GM20000 (cell line): ENCODE results near the gene FAM32A.

Experiments
- DNase-seq: peaks from one replicate; pipeline ENCODE4 v3.0.0; 2012; ENCODE audit warnings: low spot score
- CTCF ChIP-seq: IDR thresholded peaks from 2 replicates; pipeline ENCODE4 v1.5.1; 2012; ENCODE audit warnings: mild to moderate bottlenecking, control low read depth; ENCODE audit errors: extremely low read depth, missing control alignments

The FAM32A gene

GRCh38 chr19:16203256-16204004, 18.2 kb downstream of the FAM32A start:
- TF ChIP-seq CTCF, result no peak
- no peak for DNase-seq

GRCh38 chr19:16204005-16204294, 18.7 kb downstream of the FAM32A start:
- no peak for TF ChIP-seq CTCF

GRCh38 chr19:16205205-16206045, 20.2 kb downstream of the FAM32A start:
- DNase-seq, result no peak
- TF ChIP-seq CTCF, result no peak

More at GRCh38 chr19:16204005-16204294, 18.7 kb downstream of the FAM32A start:
- DNase-seq, result no peak

- no peak for DNase-seq
- no peak for TF ChIP-seq CTCF
Observed at GRCh38 chr19:16206046-16206605, 20.9 kb downstream of the FAM32A start.

- no peak for TF ChIP-seq CTCF
- no peak for DNase-seq
Observed at GRCh38 chr19:16206637-16207036, 21.4 kb downstream of the FAM32A start.

- no peak for TF ChIP-seq CTCF
- no peak for DNase-seq
Observed at GRCh38 chr19:16207063-16207462, 21.9 kb downstream of the FAM32A start.

GRCh38 chr19:16207490-16208025, 22.3 kb downstream of the FAM32A start:
- no peak for DNase-seq
- TF ChIP-seq CTCF, result no peak
